ENCODE data around the gene CRACR2A.
A peak's percentile ranks its signal among the peaks of the same experiment; 100 is the strongest.

- TF ChIP-seq, protein P1, sequence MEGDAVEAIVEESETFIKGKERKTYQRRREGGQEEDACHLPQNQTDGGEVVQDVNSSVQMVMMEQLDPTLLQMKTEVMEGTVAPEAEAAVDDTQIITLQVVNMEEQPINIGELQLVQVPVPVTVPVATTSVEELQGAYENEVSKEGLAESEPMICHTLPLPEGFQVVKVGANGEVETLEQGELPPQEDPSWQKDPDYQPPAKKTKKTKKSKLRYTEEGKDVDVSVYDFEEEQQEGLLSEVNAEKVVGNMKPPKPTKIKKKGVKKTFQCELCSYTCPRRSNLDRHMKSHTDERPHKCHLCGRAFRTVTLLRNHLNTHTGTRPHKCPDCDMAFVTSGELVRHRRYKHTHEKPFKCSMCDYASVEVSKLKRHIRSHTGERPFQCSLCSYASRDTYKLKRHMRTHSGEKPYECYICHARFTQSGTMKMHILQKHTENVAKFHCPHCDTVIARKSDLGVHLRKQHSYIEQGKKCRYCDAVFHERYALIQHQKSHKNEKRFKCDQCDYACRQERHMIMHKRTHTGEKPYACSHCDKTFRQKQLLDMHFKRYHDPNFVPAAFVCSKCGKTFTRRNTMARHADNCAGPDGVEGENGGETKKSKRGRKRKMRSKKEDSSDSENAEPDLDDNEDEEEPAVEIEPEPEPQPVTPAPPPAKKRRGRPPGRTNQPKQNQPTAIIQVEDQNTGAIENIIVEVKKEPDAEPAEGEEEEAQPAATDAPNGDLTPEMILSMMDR (IDR thresholded peaks at IDR 0.05), result peak in 2 of 6 experiments; percentile 7 to 12
- TF ChIP-seq POLR2A (IDR thresholded peaks at IDR 0.05), result no peak
Observed at GRCh38 chr12:3655328-3655900, 97.5 kb downstream of the CRACR2A start.
